SU-DHL-6 (cell line): ENCODE measurements around the gene CCDC157.

ENCODE experiments used
- H2AFZ ChIP-seq: fragments of 200-600 bp; sonication (generic); 2 replicates; pipeline ENCODE4 v1.6.1; 2014; ENCODE audit warnings: low read depth, mild to moderate bottlenecking, moderate library complexity, mixed read lengths, antibody characterized with exemption, low read length; ENCODE audit not compliant: severe bottlenecking
- H3F3A ChIP-seq: fragments of 200-600 bp; shearing (Covaris generic); 2 replicates; pipeline ENCODE4 v1.6.0; 2016; ENCODE audit warnings: antibody characterized with exemption, mild to moderate bottlenecking; ENCODE audit not compliant: insufficient read depth
- H3K27ac ChIP-seq: fragments of 200-600 bp; sonication (generic); 2 replicates; pipeline ENCODE4 v1.5.1; 2016; ENCODE audit warnings: low read depth, mild to moderate bottlenecking, low read length, moderate library complexity, mixed read lengths
- H3K27me3 ChIP-seq: fragments of 200-600 bp; sonication (generic), shearing (Covaris generic); 2 replicates; pipeline ENCODE4 v1.6.0; 2014; ENCODE audit warnings: mild to moderate bottlenecking, low read length
- H3K36me3 ChIP-seq: fragments of 200-600 bp; sonication (generic); 2 replicates; pipeline ENCODE4 v1.6.1; 2014; ENCODE audit warnings: mild to moderate bottlenecking, low read length, mixed read lengths
- H3K4me2 ChIP-seq: fragments of 300-600, 200-600 bp; shearing (Covaris generic), sonication (generic); 2 replicates; pipeline ENCODE4 v1.6.0; 2014; ENCODE audit warnings: low read length, low read depth, mild to moderate bottlenecking; ENCODE audit not compliant: poor library complexity, severe bottlenecking
- H3K4me3 ChIP-seq: fragments of 200-600 bp; sonication (generic); 2 replicates; pipeline ENCODE4 v1.5.1; 2014; ENCODE audit warnings: antibody characterized with exemption, low read length, mild to moderate bottlenecking, mixed read lengths; ENCODE audit not compliant: insufficient read depth, poor library complexity, severe bottlenecking
- H3K79me2 ChIP-seq: fragments of 200-600 bp; sonication (generic); 2 replicates; pipeline ENCODE4 v1.6.1; 2014; ENCODE audit warnings: mild to moderate bottlenecking, low read length, moderate library complexity; ENCODE audit not compliant: insufficient read depth
- H3K9ac ChIP-seq: fragments of 200-600 bp; sonication (generic); 2 replicates; pipeline ENCODE4 v1.7.0; 2014; ENCODE audit warnings: mild to moderate bottlenecking, low read length
- H3K9me2 ChIP-seq: fragments of 200-600 bp; sonication (generic); replicated peaks from 2 replicates; pipeline ENCODE4 v1.6.1; 2014; ENCODE audit warnings: low read length; ENCODE audit not compliant: insufficient read depth
- H3K9me3 ChIP-seq: fragments of 200-600 bp; sonication (generic); 2 replicates; pipeline ENCODE4 v1.6.1; 2014; ENCODE audit warnings: low read length, mixed read lengths; ENCODE audit not compliant: insufficient read depth
- H4K20me1 ChIP-seq: fragments of 200-600 bp; sonication (generic); 2 replicates; pipeline ENCODE4 v1.6.1; 2014; ENCODE audit warnings: low read depth, mild to moderate bottlenecking, antibody characterized with exemption, low read length, moderate library complexity, mixed read lengths
- CTCF ChIP-seq: fragments of 200-600 bp; sonication (generic); IDR thresholded peaks from one replicate; pipeline ENCODE4 v1.5.1; 2017; ENCODE audit warnings: antibody characterized with exemption, mild to moderate bottlenecking, low read length, moderate library complexity; ENCODE audit not compliant: insufficient read depth, poor library complexity, severe bottlenecking
- EZH2phosphoT487 ChIP-seq: fragments of 200-600 bp; sonication (generic), shearing (Covaris generic); conservative IDR thresholded peaks from 2 replicates; pipeline ENCODE4 v1.6.1; 2018; ENCODE audit warnings: mild to moderate bottlenecking, antibody characterized with exemption, low read length, moderate library complexity, mixed read lengths

The CCDC157 gene

DNA sequence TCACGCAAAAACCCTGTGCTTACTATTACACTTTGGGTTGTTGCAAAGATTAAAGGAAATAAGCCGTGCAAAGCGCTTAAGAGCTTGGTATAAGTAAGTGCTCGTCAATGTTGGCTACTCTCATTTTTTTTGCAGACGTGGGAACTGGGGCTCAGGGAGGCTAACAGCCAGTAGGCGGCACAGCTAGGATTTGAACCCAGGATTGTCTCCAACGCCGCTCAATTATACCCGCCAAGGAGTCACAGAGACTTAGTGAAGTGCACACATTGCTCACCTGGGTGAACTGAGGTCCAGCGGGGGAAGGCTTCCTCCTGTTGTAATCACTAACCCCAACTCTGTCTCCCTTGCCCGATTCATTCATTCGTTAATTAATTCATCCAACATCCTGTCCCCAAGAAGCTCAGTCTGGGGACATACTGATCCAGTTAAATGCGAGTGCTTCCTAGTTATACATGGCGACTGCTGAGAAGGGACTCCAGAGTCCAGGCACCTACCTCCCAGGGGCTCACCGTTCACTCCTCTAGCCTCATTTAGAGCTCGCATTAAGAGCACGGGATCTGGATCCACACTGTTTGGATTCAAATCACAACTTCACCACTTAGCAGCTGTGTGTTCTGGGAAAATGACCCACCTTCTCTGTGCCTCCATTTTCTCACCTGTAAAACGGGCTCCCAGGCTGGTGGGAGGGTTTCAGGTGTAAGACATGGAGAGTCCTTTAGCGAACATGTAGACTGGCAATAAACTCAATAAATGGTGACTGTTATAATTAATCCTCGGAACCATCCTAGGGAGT, 67.9 kb downstream of the CCDC157 start:
- Histone ChIP-seq H3K9me2 (no peaks in the 10 kb centered on the region), H3K9me3 (no peaks in the 10 kb centered on the region), H3K27me3 (no peaks in the 10 kb centered on the region), H4K20me1 (no peaks in the 10 kb centered on the region), H3K4me2 (peak overlapping the region; percentile 97), H3F3A (peaks cover 14% of the 10 kb centered on the region), H3K27ac (peak overlapping the region; percentile 70), H3K4me3 (peak overlapping the region; percentile 79), H3K79me2 (peaks cover 5% of the 10 kb centered on the region; the same call in 1 of the 2 replicates), H2AFZ (peak overlapping the region; percentile 98), H3K9ac (peak overlapping the region; percentile 75), H3K36me3 (no peaks in the 10 kb centered on the region; the same call in 1 of the 2 replicates)
- TF ChIP-seq CTCF (no peak), EZH2phosphoT487 (no peak)

DNA sequence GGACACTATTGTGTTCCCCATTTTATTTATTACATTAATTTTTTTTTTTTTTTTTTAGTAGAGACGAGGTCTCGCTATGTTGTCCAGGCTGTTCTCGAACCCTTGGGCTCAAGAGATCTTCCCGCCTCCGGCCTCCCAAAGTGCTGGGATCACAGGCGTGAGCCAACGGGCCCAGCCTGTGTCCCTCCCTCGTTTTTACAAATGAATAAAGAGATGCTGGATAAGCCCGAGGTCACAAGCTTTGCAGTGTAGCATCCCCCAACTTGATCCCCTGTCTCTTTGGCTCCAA, 68.5 kb downstream of the CCDC157 start:
- Histone ChIP-seq H3K27ac (peak overlapping the region; percentile 70), H4K20me1 (no peaks in the 10 kb centered on the region), H3K4me3 (peak overlapping the region; percentile 79), H3F3A (peaks cover 14% of the 10 kb centered on the region), H3K9me3 (no peaks in the 10 kb centered on the region), H3K27me3 (no peaks in the 10 kb centered on the region), H2AFZ (peak overlapping the region; percentile 98), H3K79me2 (peaks cover 5% of the 10 kb centered on the region; the same call in 1 of the 2 replicates), H3K36me3 (no peaks in the 10 kb centered on the region; the same call in 1 of the 2 replicates), H3K4me2 (peak overlapping the region; percentile 97), H3K9me2 (no peaks in the 10 kb centered on the region), H3K9ac (peak overlapping the region; percentile 75)
- no peak for TF ChIP-seq CTCF
- no peak for TF ChIP-seq EZH2phosphoT487

GRCh38 chr22:30425616-30426387, 69.0 kb downstream of the CCDC157 start, which contains the start of gene MTFP1:
Gene MTFP1, plus strand, starts transcription at chr22:30425768. Its CDS starts 112 bp downstream, at chr22:30425880.
- peak within 1 kb of the TSS; percentile 98 for H2AFZ ChIP-seq
- H3K9me2 ChIP-seq: no peaks in the 10 kb centered on the region
- H3K27ac ChIP-seq: peak within 1 kb of the TSS; percentile 70
- H3K4me2 ChIP-seq: peak within 1 kb of the TSS; percentile 97
- no peaks in the 10 kb centered on the region for H4K20me1 ChIP-seq
- no peaks in the 10 kb centered on the region for H3K9me3 ChIP-seq
- TF ChIP-seq EZH2phosphoT487 (no peak), CTCF (no peak)
- H3F3A ChIP-seq: peaks cover 14% of the 10 kb centered on the region
- H3K36me3 ChIP-seq: no peaks in the 10 kb centered on the region; the same call in 1 of the 2 replicates
- peaks cover 5% of the 10 kb centered on the region; the same call in 1 of the 2 replicates for H3K79me2 ChIP-seq
- no peaks in the 10 kb centered on the region for H3K27me3 ChIP-seq
- peak within 1 kb of the TSS; percentile 75 for H3K9ac ChIP-seq
- H3K4me3 ChIP-seq: peak within 1 kb of the TSS; percentile 79
